Neuronal stem cell (in vitro differentiated cells): Measurements from ENCODE around the gene C6orf89.
A peak's percentile ranks its signal among the peaks of the same experiment; 100 is the strongest.

Source experiments
- DNase-seq: peaks from one replicate; pipeline ENCODE4 v3.0.0-alpha.2; 2013; ENCODE audit warnings: low spot score
- H2AFZ ChIP-seq: one replicate; pipeline ENCODE4 v1.6.1; 2013; ENCODE audit warnings: mild to moderate bottlenecking, low read length, inconsistent platforms
- H2AK5ac ChIP-seq: 2 replicates; pipeline ENCODE4 v1.6.1; 2013; ENCODE audit warnings: low read depth, mild to moderate bottlenecking, inconsistent platforms, low read length, moderate library complexity, mixed read lengths
- H2BK120ac ChIP-seq: 2 replicates; pipeline ENCODE4 v1.6.1; 2013; ENCODE audit warnings: low read depth, mild to moderate bottlenecking, inconsistent platforms, low read length, moderate library complexity, mixed read lengths
- H2BK12ac ChIP-seq: one replicate; pipeline ENCODE4 v1.6.1; 2013; ENCODE audit warnings: low read length, inconsistent platforms
- H2BK15ac ChIP-seq: 2 replicates; pipeline ENCODE4 v1.6.1; 2013; ENCODE audit warnings: mild to moderate bottlenecking, low read length, inconsistent platforms, mixed read lengths
- H2BK5ac ChIP-seq: one replicate; pipeline ENCODE4 v1.6.1; 2013; ENCODE audit warnings: inconsistent platforms, mild to moderate bottlenecking, low read length, moderate library complexity
- H3K14ac ChIP-seq: one replicate; pipeline ENCODE4 v1.6.1; 2013; ENCODE audit warnings: low read length, inconsistent platforms
- H3K18ac ChIP-seq: 2 replicates; pipeline ENCODE4 v1.6.1; 2013; ENCODE audit warnings: low read length, inconsistent platforms
- H3K23ac ChIP-seq: 2 replicates; pipeline ENCODE4 v1.6.1; 2013; ENCODE audit warnings: low read depth, mild to moderate bottlenecking, mixed read lengths, low read length, inconsistent platforms; ENCODE audit not compliant: poor library complexity
- H3K27ac ChIP-seq: replicated peaks from 3 replicates; pipeline ENCODE4 v1.5.1; 2013; ENCODE audit warnings: low read length, inconsistent platforms
- H3K27me3 ChIP-seq, 3 experiments: 2 replicates each; pipeline ENCODE4 v1.6.1; 2013; ENCODE audit warnings: low read length in 3 of 3, mild to moderate bottlenecking in 2 of 3, inconsistent platforms in 1 of 3, low read depth in 1 of 3, mixed read lengths in 1 of 3, moderate library complexity in 1 of 3; ENCODE audit not compliant: control insufficient read depth in 3 of 3, insufficient read depth in 3 of 3
- H3K36me3 ChIP-seq, 2 donors: replicated peaks in 1 of 2; 2 replicates each; pipeline ENCODE4 v1.6.1; 2013; ENCODE audit warnings: low read length in 2 of 2; ENCODE audit not compliant: control insufficient read depth in 2 of 2, insufficient read depth in 2 of 2
- H3K4ac ChIP-seq: 2 replicates; pipeline ENCODE4 v1.6.1; 2013; ENCODE audit warnings: inconsistent platforms, mild to moderate bottlenecking, low read length, moderate library complexity
- H3K4me1 ChIP-seq, 2 donors: 1 replicate in 1 of 2; 2 replicates in 1 of 2; pipeline ENCODE4 v1.6.1; 2013; ENCODE audit warnings: low read length in 2 of 2, low read depth in 1 of 2; ENCODE audit not compliant: control insufficient read depth in 2 of 2, insufficient read depth in 1 of 2
- H3K4me2 ChIP-seq: one replicate; pipeline ENCODE4 v1.6.1; 2013; ENCODE audit warnings: mild to moderate bottlenecking, low read length, inconsistent platforms; ENCODE audit not compliant: insufficient read depth, poor library complexity, severe bottlenecking
- H3K4me3 ChIP-seq, 2 donors: 2 replicates each; pipeline ENCODE4 v1.5.1; 2013; ENCODE audit warnings: low read length in 2 of 2, mild to moderate bottlenecking in 2 of 2, inconsistent platforms in 1 of 2, moderate library complexity in 1 of 2
- H3K79me1 ChIP-seq: one replicate; pipeline ENCODE4 v1.6.1; 2013; ENCODE audit warnings: low read depth, mild to moderate bottlenecking, inconsistent platforms, low read length, moderate library complexity
- H3K9ac ChIP-seq: one replicate; pipeline ENCODE4 v1.6.1; 2013; ENCODE audit warnings: mild to moderate bottlenecking, low read depth, low read length, inconsistent platforms; ENCODE audit not compliant: poor library complexity
- H3K9me3 ChIP-seq, 2 donors: replicated peaks in 1 of 2; 2 replicates each; pipeline versions ENCODE3 to v1.6.1; 2013; ENCODE audit warnings: low read length in 2 of 2, mild to moderate bottlenecking in 2 of 2, inconsistent platforms in 1 of 2, low read depth in 1 of 2, mixed read lengths in 1 of 2, moderate library complexity in 1 of 2; ENCODE audit not compliant: control insufficient read depth in 2 of 2, insufficient read depth in 1 of 2
- H4K8ac ChIP-seq: one replicate; pipeline ENCODE4 v1.6.1; 2013; ENCODE audit warnings: low read depth, mild to moderate bottlenecking, inconsistent platforms, low read length, moderate library complexity
- H4K91ac ChIP-seq: one replicate; pipeline ENCODE4 v1.6.1; 2013; ENCODE audit warnings: low read length, low read depth, mild to moderate bottlenecking, inconsistent platforms; ENCODE audit not compliant: poor library complexity
- WGBS, 2 donors: extraction: QIAGEN DNeasy Blood & Tissue Kit; methylation state at CpG; one replicate each; pipeline ENCODE4 v1.1.7; 2013; ENCODE audit warnings: missing lambda C conversion rate in 2 of 2, mixed read lengths in 1 of 2; ENCODE audit not compliant: insufficient read length in 2 of 2, insufficient replicate concordance in 1 of 2; ENCODE audit errors: extremely low coverage in 2 of 2; 5-methylcytosine and 5-hydroxymethylcytosine counted together

Gene C6orf89

DNA sequence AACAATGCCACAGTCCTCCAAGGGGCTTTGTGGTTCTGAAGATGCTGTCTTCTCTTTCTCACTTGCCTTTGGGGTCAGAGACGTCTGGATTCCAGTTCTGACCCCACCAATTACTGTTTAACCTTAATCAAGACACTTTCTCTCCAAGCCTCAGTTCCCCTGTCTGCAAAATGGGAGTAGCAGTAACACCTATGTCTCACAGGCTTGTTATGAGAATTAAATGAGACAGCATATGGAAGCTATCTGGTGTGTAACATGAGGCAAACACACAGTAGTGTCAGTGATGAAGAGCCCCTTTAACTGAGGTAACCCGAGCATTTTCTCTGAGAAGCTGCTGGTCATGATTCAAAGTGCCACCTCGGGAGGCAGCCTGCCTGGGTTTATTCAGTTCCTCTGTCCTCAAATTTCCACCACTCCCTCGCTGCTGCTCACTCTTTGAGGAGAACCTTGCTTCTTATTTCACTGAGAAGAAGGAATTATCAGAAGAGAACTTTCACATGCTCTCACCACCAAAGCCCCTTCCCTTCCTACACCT, 22.8 kb upstream of the C6orf89 start:
- H3K27ac ChIP-seq, result no peak overlapping the region
- no peak overlapping the region for H4K8ac ChIP-seq
- H3K14ac ChIP-seq, result no peak overlapping the region
- no peak overlapping the region for H4K91ac ChIP-seq
- H3K4me2 ChIP-seq, result no peak overlapping the region
- peaks cover 8% of the 10 kb centered on the region for H3K79me1 ChIP-seq
- H2AFZ ChIP-seq, result no peak overlapping the region
- H2BK15ac ChIP-seq, result no peak overlapping the region
- H3K9ac ChIP-seq, result no peak overlapping the region
- no peak overlapping the region for H3K4me3 ChIP-seq
- WGBS, 2 donors, result no CpG with 5 or more reads among the region's 4 CpGs
- no peak overlapping the region for H3K4ac ChIP-seq
- H2AK5ac ChIP-seq, result no peak overlapping the region
- no peak overlapping the region for H2BK5ac ChIP-seq
- H3K4me1 ChIP-seq, result peaks cover 6 to 11% of the 10 kb centered on the region in 2 donors
- H3K18ac ChIP-seq, result no peak overlapping the region
- H3K23ac ChIP-seq, result no peak overlapping the region
- H3K9me3 ChIP-seq, result peaks cover 0 to 2% of the 10 kb centered on the region in 2 donors
- DNase-seq, result no peak
- H2BK120ac ChIP-seq, result no peak overlapping the region
- no peak overlapping the region for H2BK12ac ChIP-seq
- peaks cover 18 to 89% of the 10 kb centered on the region in 2 donors for H3K36me3 ChIP-seq
- no peaks in the 10 kb centered on the region for H3K27me3 ChIP-seq

DNA sequence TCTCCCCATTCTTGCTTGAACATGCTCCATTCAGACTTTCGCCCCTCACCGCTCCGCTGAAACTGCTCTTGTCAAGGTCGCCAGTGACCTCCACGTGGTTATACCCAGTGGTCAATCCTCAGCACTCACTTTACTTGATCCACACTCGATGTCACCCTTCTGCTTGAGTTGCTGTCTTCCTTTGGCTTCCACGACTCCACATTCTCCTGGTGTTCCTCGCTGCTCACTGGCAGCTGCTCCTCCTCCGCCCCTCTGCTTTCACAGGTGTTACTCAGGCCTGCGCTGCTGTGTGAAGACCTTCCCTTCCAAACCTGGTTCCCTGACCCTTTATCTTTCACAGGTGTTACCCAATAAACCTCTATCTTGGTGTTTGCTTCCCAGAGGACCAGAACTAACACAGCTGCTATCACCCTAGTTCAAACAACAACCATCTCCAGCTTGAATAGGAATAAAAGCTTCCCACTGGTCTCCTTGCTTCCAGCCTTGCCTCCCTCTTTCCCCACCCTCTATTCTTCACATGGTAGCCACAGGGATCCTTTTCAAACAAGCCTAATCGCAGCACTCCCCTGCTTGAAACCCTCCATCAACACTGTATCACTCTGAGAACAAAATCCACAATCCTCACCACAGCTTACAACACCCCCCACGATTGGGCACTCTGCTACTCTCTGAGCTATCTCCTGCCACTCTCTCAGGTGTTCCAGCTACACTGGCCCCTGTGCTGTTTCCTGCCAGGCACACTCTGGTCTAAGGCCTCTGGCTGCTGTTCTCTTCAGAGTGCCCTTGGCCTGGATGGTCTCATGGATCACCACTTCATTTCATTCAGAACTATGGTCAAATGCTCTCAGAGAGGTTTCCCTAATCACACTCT, 21.8 kb upstream of the C6orf89 start:
- Histone ChIP-seq H3K4ac (no peak overlapping the region), H3K9ac (peak overlapping the region; percentile 18), H2BK5ac (no peak overlapping the region), H3K14ac (no peak overlapping the region), H2AFZ (no peak overlapping the region), H3K27ac (no peak overlapping the region), H2BK120ac (no peak overlapping the region), H3K79me1 (peaks cover 8% of the 10 kb centered on the region), H4K8ac (no peak overlapping the region), H3K4me3 (no peak overlapping the region), H2BK12ac (no peak overlapping the region), H3K27me3 (no peaks in the 10 kb centered on the region), H3K4me2 (no peak overlapping the region), H3K36me3 (peaks cover 18 to 91% of the 10 kb centered on the region in 2 donors), H3K23ac (no peak overlapping the region), H3K4me1 (peaks cover 0 to 5% of the 10 kb centered on the region in 2 donors), H2BK15ac (no peak overlapping the region), H3K9me3 (peaks cover 0 to 2% of the 10 kb centered on the region in 2 donors), H4K91ac (no peak overlapping the region), H2AK5ac (no peak overlapping the region), H3K18ac (no peak overlapping the region)
- DNase-seq, result no peak
- no CpG with 5 or more reads among the region's 12 CpGs for WGBS, 2 donors

DNA sequence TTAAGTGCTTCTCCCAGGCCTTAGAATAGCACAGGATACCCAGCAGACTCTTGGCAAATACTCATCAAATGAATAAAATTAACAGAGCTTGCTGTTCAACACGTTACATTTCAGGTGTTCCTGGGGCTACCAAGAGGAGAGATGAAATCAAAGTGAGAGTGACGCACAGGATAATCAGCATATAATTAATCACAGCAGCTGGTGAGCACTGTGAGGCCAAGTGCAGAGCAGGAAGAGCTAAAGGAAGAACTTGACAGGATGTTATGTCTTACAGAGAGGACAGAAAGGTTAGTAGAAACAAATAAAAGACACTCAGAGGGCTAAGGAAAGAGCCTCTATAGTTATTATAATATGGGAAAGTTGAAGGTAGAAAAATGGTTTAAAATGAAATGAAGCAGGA, 19.9 kb upstream of the C6orf89 start:
- peaks cover 0 to 5% of the 10 kb centered on the region in 2 donors for H3K4me1 ChIP-seq
- no peak overlapping the region for H2BK12ac ChIP-seq
- H4K8ac ChIP-seq, result no peak overlapping the region
- H3K27ac ChIP-seq, result no peak overlapping the region
- H2AK5ac ChIP-seq, result no peak overlapping the region
- H3K27me3 ChIP-seq, result no peaks in the 10 kb centered on the region
- H3K23ac ChIP-seq, result no peak overlapping the region
- H2BK120ac ChIP-seq, result no peak overlapping the region
- no peak overlapping the region for H4K91ac ChIP-seq
- no peak overlapping the region for H3K4ac ChIP-seq
- H2BK15ac ChIP-seq, result no peak overlapping the region
- H3K4me2 ChIP-seq, result no peak overlapping the region
- no peak overlapping the region for H3K18ac ChIP-seq
- peaks cover 8% of the 10 kb centered on the region for H3K79me1 ChIP-seq
- H3K9ac ChIP-seq, result no peak overlapping the region
- no peak overlapping the region for H2AFZ ChIP-seq
- peaks cover 19 to 97% of the 10 kb centered on the region in 2 donors for H3K36me3 ChIP-seq
- no peak overlapping the region for H2BK5ac ChIP-seq
- WGBS, 2 donors, result no CpG with 5 or more reads among the region's 2 CpGs
- no peak for DNase-seq
- H3K9me3 ChIP-seq, result peaks cover 0 to 2% of the 10 kb centered on the region in 2 donors
- H3K14ac ChIP-seq, result no peak overlapping the region
- no peak overlapping the region for H3K4me3 ChIP-seq

DNA sequence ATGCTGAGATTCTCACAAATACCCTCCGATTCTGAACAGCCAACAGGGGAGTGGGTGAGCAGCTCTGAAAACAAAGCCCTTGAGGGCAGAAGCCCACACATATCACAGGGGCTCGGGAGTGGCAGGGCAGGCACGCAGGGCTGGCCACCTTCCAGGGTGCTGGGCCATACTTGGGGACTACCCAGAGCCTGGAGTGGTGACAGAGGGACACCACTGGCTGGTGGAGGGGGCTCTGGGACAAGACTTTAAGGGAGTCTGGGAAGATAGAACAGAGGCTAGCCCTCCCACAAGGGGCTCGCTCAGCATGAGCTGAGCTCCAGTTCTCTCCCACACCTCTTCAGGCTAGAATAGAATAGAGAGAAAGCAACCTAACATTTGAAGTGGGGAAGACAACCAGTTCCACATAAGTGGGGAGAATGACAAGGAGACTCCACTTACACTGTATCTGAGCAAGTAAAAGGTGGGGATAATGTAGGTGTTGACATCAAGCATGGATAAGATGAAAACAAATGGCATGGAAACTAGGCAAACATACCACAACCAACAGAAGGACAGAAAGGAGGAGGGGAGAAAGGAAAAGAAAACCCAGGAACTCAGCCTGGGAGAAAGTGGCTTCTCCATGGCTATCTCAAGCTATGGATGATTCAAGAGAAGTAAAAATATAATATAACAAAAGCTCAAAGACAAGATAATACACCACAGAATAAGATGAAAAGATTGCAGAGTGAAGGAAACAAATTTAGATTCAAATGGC, 18.1 kb upstream of the C6orf89 start:
- no peak overlapping the region for H2BK15ac ChIP-seq
- no peak for DNase-seq
- no peak overlapping the region for H2BK120ac ChIP-seq
- H4K8ac ChIP-seq, result no peak overlapping the region
- H4K91ac ChIP-seq, result no peak overlapping the region
- no peak overlapping the region for H3K4ac ChIP-seq
- no peak overlapping the region for H3K9ac ChIP-seq
- no peak overlapping the region for H3K4me3 ChIP-seq
- no peak overlapping the region for H3K23ac ChIP-seq
- WGBS, 2 donors, result no CpG with 5 or more reads among the region's 4 CpGs
- peaks cover 0 to 2% of the 10 kb centered on the region in 2 donors for H3K9me3 ChIP-seq
- H2BK5ac ChIP-seq, result no peak overlapping the region
- peaks cover 22 to 99% of the 10 kb centered on the region in 2 donors for H3K36me3 ChIP-seq
- H2AK5ac ChIP-seq, result no peak overlapping the region
- H2AFZ ChIP-seq, result no peak overlapping the region
- H3K18ac ChIP-seq, result no peak overlapping the region
- H3K27ac ChIP-seq, result no peak overlapping the region
- no peak overlapping the region for H3K4me2 ChIP-seq
- H3K4me1 ChIP-seq, result peaks cover 0 to 5% of the 10 kb centered on the region in 2 donors
- H2BK12ac ChIP-seq, result no peak overlapping the region
- H3K14ac ChIP-seq, result no peak overlapping the region
- no peaks in the 10 kb centered on the region for H3K27me3 ChIP-seq
- H3K79me1 ChIP-seq, result peaks cover 10% of the 10 kb centered on the region
